CD4-positive, alpha-beta memory T cell (primary cell): ENCODE data around the gene DUS1L. TPM values are rescaled to one million over a fixed set of nuclear protein-coding genes. Genes with fewer than 3 reads are reported as not detected.
A peak's percentile ranks its signal among the peaks of the same experiment; 100 is the strongest.

Experiments
- CTCF ChIA-PET: fragments of 350-600 bp; sonication (Branson Sonifier 250); formaldehyde crosslinking; loops from one replicate; lab custom pipeline; 2021; ENCODE audit warnings: inconsistent platforms; ENCODE audit not compliant: partially characterized antibody; lab: Charles Lee
- POLR2A ChIA-PET: fragments of 350-600 bp; sonication (Branson Sonifier 250); formaldehyde crosslinking; loops from one replicate; lab custom pipeline; 2021; ENCODE audit not compliant: partially characterized antibody; lab: Charles Lee
- DNase-seq, 5 donors: peaks; one replicate each; pipeline versions ENCODE4 v3.0.0 to v3.0.0-alpha.2; 2020 to 2022; ENCODE audit warnings: mixed read lengths in 1 of 5
- H3K27ac ChIP-seq: one replicate; pipeline ENCODE4 v1.7.0; 2013; ENCODE audit warnings: low read depth, low read length
- H3K27me3 ChIP-seq: 2 replicates; pipeline ENCODE4 v1.7.0; 2013; ENCODE audit warnings: mild to moderate bottlenecking, low read length, moderate library complexity; ENCODE audit not compliant: insufficient read depth
- H3K36me3 ChIP-seq: 2 replicates; pipeline ENCODE4 v1.7.0; 2013; ENCODE audit warnings: mild to moderate bottlenecking, low read length, moderate library complexity; ENCODE audit not compliant: insufficient read depth
- H3K4me1 ChIP-seq: 2 replicates; pipeline ENCODE4 v1.7.0; 2013; ENCODE audit warnings: mild to moderate bottlenecking, low read length, moderate library complexity; ENCODE audit not compliant: insufficient read depth
- H3K4me3 ChIP-seq, 2 donors: one replicate each; pipeline ENCODE4 v1.7.0; 2013; ENCODE audit warnings: low read length in 2 of 2, mild to moderate bottlenecking in 1 of 2
- H3K9me3 ChIP-seq, 2 donors: one replicate each; pipeline ENCODE4 v1.7.0; 2013; ENCODE audit warnings: low read length in 2 of 2, control low read depth in 1 of 2; ENCODE audit not compliant: control insufficient read depth in 1 of 2
- H3K27ac Mint-ChIP-seq, 7 donors: one replicate each; pipeline ENCODE4 v1.8.0; 2020 to 2021; ENCODE audit warnings: mixed read lengths in 7 of 7, mild to moderate bottlenecking in 6 of 7, inconsistent platforms in 3 of 7, moderate library complexity in 3 of 7
- H3K27me3 Mint-ChIP-seq, 2 donors: one replicate each; pipeline ENCODE4 v1.8.0; 2020 to 2021; ENCODE audit warnings: mixed read lengths in 2 of 2
- H3K36me3 Mint-ChIP-seq, 2 donors: one replicate each; pipeline ENCODE4 v1.8.0; 2020 to 2021; ENCODE audit warnings: mixed read lengths in 2 of 2, inconsistent platforms in 1 of 2, mild to moderate bottlenecking in 1 of 2
- H3K4me1 Mint-ChIP-seq, 4 donors: one replicate each; pipeline ENCODE4 v1.8.0; 2020 to 2021; ENCODE audit warnings: mixed read lengths in 4 of 4, mild to moderate bottlenecking in 1 of 4
- H3K4me3 Mint-ChIP-seq, 8 donors: one replicate each; pipeline ENCODE4 v1.8.0; 2020 to 2021; ENCODE audit warnings: mixed read lengths in 8 of 8, mild to moderate bottlenecking in 7 of 8, moderate library complexity in 6 of 8, inconsistent platforms in 3 of 8
- H3K9me3 Mint-ChIP-seq, 8 donors: one replicate each; pipeline ENCODE4 v1.8.0; 2020 to 2021; ENCODE audit warnings: mixed read lengths in 8 of 8, mild to moderate bottlenecking in 5 of 8, inconsistent platforms in 3 of 8, moderate library complexity in 1 of 8
- intact Hi-C: fragments of 100-400 bp; cut with micrococcal nuclease; formaldehyde crosslinking; loops from one replicate; pipeline ENCODE4 v1.15.1; 2023
- polyA plus RNA-seq, 2 donors: library from polyadenylated mRNA; unstranded; fragments of 300-500 nt; fragmentation: Illumina TruSeq; gene quantifications; one replicate each; pipeline ENCODE4 v1.2.3, GENCODE V29; 2021
- total RNA-seq, 2 experiments: library from RNA; stranded (reverse); gene quantifications; one replicate each; pipeline ENCODE4 v1.2.3, GENCODE V29; 2021

DUS1L gene
- total and polyA plus RNA-seq, 4 experiments from 2014 or later: 48.1 to 141 (median 139) TPM

- no peak overlapping the region for H3K4me3 ChIP-seq
- Mint-ChIP-seq H3K27ac (no peak overlapping the region), H3K4me1 (no peaks in the 10 kb centered on the region), H3K36me3 (peaks cover 3 to 22% of the 10 kb centered on the region in 2 donors), H3K4me3 (no peak overlapping the region), H3K27me3 (no peaks in the 10 kb centered on the region), H3K9me3 (no peaks in the 10 kb centered on the region)
- POLR2A ChIA-PET: interaction anchor here (1.4 kb wide), 1 partner anchor 24 kb away, joined by 3 read pairs; no protein-coding TSS in a partner anchor
- H3K9me3 ChIP-seq: no peaks in the 10 kb centered on the region
- peaks cover 53% of the 10 kb centered on the region for H3K36me3 ChIP-seq
- no peaks in the 10 kb centered on the region for H3K4me1 ChIP-seq
- no peak for DNase-seq
- no peaks in the 10 kb centered on the region for H3K27me3 ChIP-seq
- CTCF ChIA-PET: no interaction called here
- H3K27ac ChIP-seq: no peak overlapping the region
- intact Hi-C loops: no loop called here
Measured at GRCh38 chr17:82088838-82089722, 23.5 kb upstream of the DUS1L start.

- Mint-ChIP-seq H3K4me1 (no peaks in the 10 kb centered on the region), H3K9me3 (no peaks in the 10 kb centered on the region), H3K27ac (peak overlapping the region in 1 of 7 donors; percentile 42), H3K27me3 (no peaks in the 10 kb centered on the region), H3K4me3 (no peak overlapping the region), H3K36me3 (peaks cover 2 to 23% of the 10 kb centered on the region in 2 donors)
- ChIA-PET POLR2A (interaction anchor here (1.6 kb wide), 1 partner anchor 18 kb away, joined by 4 read pairs; no protein-coding TSS in a partner anchor), CTCF (interaction anchor here (1.2 kb wide), 1 partner anchor 66 kb away, joined by 3 read pairs; no protein-coding TSS in a partner anchor)
- no peak for DNase-seq
- Histone ChIP-seq H3K27me3 (no peaks in the 10 kb centered on the region), H3K4me1 (no peaks in the 10 kb centered on the region), H3K36me3 (peaks cover 57% of the 10 kb centered on the region), H3K27ac (no peak overlapping the region), H3K9me3 (no peaks in the 10 kb centered on the region), H3K4me3 (no peak overlapping the region)
- intact Hi-C loops: no loop called here
Measured at GRCh38 chr17:82087961-82088837, 22.6 kb upstream of the DUS1L start.

- no peak overlapping the region for H3K27ac Mint-ChIP-seq
- H3K36me3 Mint-ChIP-seq: peaks cover 5 to 24% of the 10 kb centered on the region in 2 donors
- H3K9me3 Mint-ChIP-seq: no peaks in the 10 kb centered on the region
- intact Hi-C loops: no loop called here
- Histone ChIP-seq H3K9me3 (no peaks in the 10 kb centered on the region), H3K36me3 (peaks cover 57% of the 10 kb centered on the region), H3K27me3 (no peaks in the 10 kb centered on the region), H3K4me1 (no peaks in the 10 kb centered on the region), H3K27ac (no peak overlapping the region), H3K4me3 (no peak overlapping the region)
- H3K27me3 Mint-ChIP-seq: no peaks in the 10 kb centered on the region
- POLR2A ChIA-PET: interaction anchor here (1.6 kb wide), 1 partner anchor 19 kb away, joined by 4 read pairs; no protein-coding TSS in a partner anchor
- DNase-seq: no peak
- no peaks in the 10 kb centered on the region for H3K4me1 Mint-ChIP-seq
- CTCF ChIA-PET: interaction anchor here (1.2 kb wide), 1 partner anchor 67 kb away, joined by 3 read pairs; no protein-coding TSS in a partner anchor
- no peak overlapping the region for H3K4me3 Mint-ChIP-seq
Measured at GRCh38 chr17:82086941-82087906, 21.6 kb upstream of the DUS1L start.

- Mint-ChIP-seq H3K27ac (peak overlapping the region in 1 of 7 donors; percentile 35), H3K4me3 (no peak overlapping the region), H3K9me3 (no peaks in the 10 kb centered on the region), H3K27me3 (no peaks in the 10 kb centered on the region), H3K4me1 (no peaks in the 10 kb centered on the region), H3K36me3 (peaks cover 5 to 20% of the 10 kb centered on the region in 2 donors)
- H3K4me1 ChIP-seq: no peaks in the 10 kb centered on the region
- intact Hi-C loops: no loop called here
- no peak overlapping the region for H3K27ac ChIP-seq
- no peaks in the 10 kb centered on the region for H3K9me3 ChIP-seq
- no peaks in the 10 kb centered on the region for H3K27me3 ChIP-seq
- POLR2A ChIA-PET: interaction anchor here (1.6 kb wide), 1 partner anchor 20 kb away, joined by 4 read pairs; no protein-coding TSS in a partner anchor
- H3K36me3 ChIP-seq: peaks cover 54% of the 10 kb centered on the region
- no peak overlapping the region for H3K4me3 ChIP-seq
- CTCF ChIA-PET: no interaction called here
- DNase-seq: peak in 1 of 5 donors; percentile 19
Measured at GRCh38 chr17:82085931-82086764, 20.5 kb upstream of the DUS1L start.

- intact Hi-C loops: no loop called here
- H3K27ac Mint-ChIP-seq: no peak overlapping the region
- no peak overlapping the region for H3K4me3 Mint-ChIP-seq
- H3K9me3 Mint-ChIP-seq: no peaks in the 10 kb centered on the region
- peak in 1 of 5 donors; percentile 36 for DNase-seq
- no peaks in the 10 kb centered on the region for H3K9me3 ChIP-seq
- H3K4me3 ChIP-seq: no peak overlapping the region
- no peak overlapping the region for H3K27ac ChIP-seq
- POLR2A ChIA-PET: no interaction called here
- CTCF ChIA-PET: no interaction called here
- no peaks in the 10 kb centered on the region for H3K27me3 ChIP-seq
- no peaks in the 10 kb centered on the region for H3K27me3 Mint-ChIP-seq
- peaks cover 51% of the 10 kb centered on the region for H3K36me3 ChIP-seq
- no peaks in the 10 kb centered on the region for H3K4me1 Mint-ChIP-seq
- no peaks in the 10 kb centered on the region for H3K4me1 ChIP-seq
- H3K36me3 Mint-ChIP-seq: peaks cover 5 to 20% of the 10 kb centered on the region in 2 donors
Measured at GRCh38 chr17:82085031-82085861, 19.6 kb upstream of the DUS1L start.
